ENCODE measurements around the gene ZFP36L1. TPM values are rescaled to one million over a fixed set of nuclear protein-coding genes. Genes with fewer than 3 reads are reported as not detected.

ZFP36L1 gene
- polyA plus RNA-seq, 1 experiment: 52.7 TPM

DNA sequence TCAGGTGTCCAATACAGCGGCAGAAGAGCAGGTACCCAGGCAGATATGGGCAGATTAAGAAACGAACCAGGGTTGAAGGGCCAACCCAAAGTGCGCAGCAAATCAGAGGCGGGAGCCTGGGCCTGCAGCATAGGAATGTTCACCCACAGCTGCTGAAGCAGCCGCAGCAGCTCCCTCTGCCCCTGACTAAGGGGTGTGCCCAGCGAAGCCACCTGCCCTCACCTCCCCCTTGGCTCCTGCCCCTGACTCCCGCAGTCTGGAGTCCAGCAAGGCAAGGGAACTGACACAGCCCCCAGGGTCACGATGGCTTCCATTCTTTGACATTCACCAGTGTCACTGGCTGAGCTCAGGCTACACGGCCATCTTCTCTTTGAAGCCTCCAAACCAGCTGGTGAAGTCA is 27.3 kb upstream of the ZFP36L1 start:
- no peak for TF ChIP-seq CTCF (IDR thresholded peaks at IDR 0.05; ENCODE audit: insufficient read depth, low read depth, low read length)
- no peaks in the 10 kb centered on the region for H3K27me3 ChIP-seq (ENCODE audit: control insufficient read depth, insufficient read depth, low read length)
- POLR2A ChIA-PET: interaction anchor here (1.0 kb wide), 1 partner anchor 27 kb away, joined by 3 read pairs; the partner anchor contains the start of gene ZFP36L1
- DNase-seq (ENCODE audit: low read depth): no peak
- CTCF ChIA-PET: interaction anchor here (0.7 to 12.0 kb wide), 6 partner anchors 24 to 936 kb away, joined by 3 to 139 read pairs (median 3); no protein-coding TSS in a partner anchor
- no peak overlapping the region for H3K4me3 ChIP-seq (ENCODE audit: low read depth, low read length)
- H3K36me3 ChIP-seq (ENCODE audit: control insufficient read depth, insufficient read depth, low read length): no peaks in the 10 kb centered on the region

GRCh38 chr14:68819260-68819691 is 26.4 kb upstream of the ZFP36L1 start:
- H3K4me3 ChIP-seq (ENCODE audit: low read depth, low read length): no peak overlapping the region
- ChIA-PET POLR2A (interaction anchor here (0.6 to 1.0 kb wide), 2 partner anchors 26 to 309 kb away, joined by 3 read pairs; partner anchors contain the start of gene ZFP36L1), CTCF (interaction anchor here (0.7 to 12.0 kb wide), 9 partner anchors 25 to 935 kb away, joined by 3 to 139 read pairs (median 3); no protein-coding TSS in a partner anchor)
- no peaks in the 10 kb centered on the region for H3K36me3 ChIP-seq (ENCODE audit: control insufficient read depth, insufficient read depth, low read length)
- DNase-seq (ENCODE audit: low read depth): no peak
- H3K27me3 ChIP-seq (ENCODE audit: control insufficient read depth, insufficient read depth, low read length): no peaks in the 10 kb centered on the region
- TF ChIP-seq CTCF (IDR thresholded peaks at IDR 0.05; ENCODE audit: insufficient read depth, low read depth, low read length): no peak

GRCh38 chr14:68817506-68818212 is 24.8 kb upstream of the ZFP36L1 start:
- TF ChIP-seq CTCF (IDR thresholded peaks at IDR 0.05; ENCODE audit: insufficient read depth, low read depth, low read length): no peak
- H3K4me3 ChIP-seq (ENCODE audit: low read depth, low read length): no peak overlapping the region
- H3K27me3 ChIP-seq (ENCODE audit: control insufficient read depth, insufficient read depth, low read length): no peaks in the 10 kb centered on the region
- CTCF ChIA-PET: interaction anchor here (1.0 to 12.0 kb wide), 24 partner anchors 8 to 980 kb away, joined by 3 to 139 read pairs (median 6); no protein-coding TSS in a partner anchor
- H3K36me3 ChIP-seq (ENCODE audit: control insufficient read depth, insufficient read depth, low read length): no peaks in the 10 kb centered on the region
- DNase-seq (ENCODE audit: low read depth): no peak
- POLR2A ChIA-PET: no interaction called here

DNA sequence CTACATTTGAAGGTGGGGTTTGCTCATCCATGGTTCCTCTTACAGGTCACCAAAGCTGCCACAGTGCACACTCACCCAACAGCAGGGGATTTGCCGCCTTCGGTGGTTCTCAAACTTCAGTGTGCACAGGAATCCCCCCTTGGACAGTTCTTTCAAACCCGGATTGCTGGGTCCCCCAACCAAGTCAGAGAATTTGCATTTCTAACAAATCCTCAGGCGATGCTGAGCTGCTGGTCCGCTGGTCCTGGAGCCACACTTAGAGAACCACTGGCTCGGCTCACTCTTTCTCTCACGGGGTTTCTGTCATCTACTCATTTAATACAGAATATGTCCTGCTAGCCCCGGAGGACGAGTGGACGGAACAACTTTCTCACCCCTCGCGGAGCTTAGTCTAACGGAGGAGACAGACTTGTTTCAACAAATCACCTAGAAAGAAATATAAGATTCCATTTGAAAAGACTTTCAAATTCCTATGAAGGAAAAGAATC is 24.1 kb upstream of the ZFP36L1 start:
- no peaks in the 10 kb centered on the region for H3K27me3 ChIP-seq (ENCODE audit: control insufficient read depth, insufficient read depth, low read length)
- H3K4me3 ChIP-seq (ENCODE audit: low read depth, low read length): no peak overlapping the region
- no peak for DNase-seq (ENCODE audit: low read depth)
- ChIA-PET POLR2A (interaction anchor here (0.6 kb wide), 2 partner anchors 134 to 917 kb away, joined by 3 to 5 read pairs; no protein-coding TSS in a partner anchor), CTCF (interaction anchor here (0.7 to 12.0 kb wide), 41 partner anchors 8 to 983 kb away, joined by 3 to 139 read pairs (median 4); no protein-coding TSS in a partner anchor)
- TF ChIP-seq CTCF (IDR thresholded peaks at IDR 0.05; ENCODE audit: insufficient read depth, low read depth, low read length): no peak
- no peaks in the 10 kb centered on the region for H3K36me3 ChIP-seq (ENCODE audit: control insufficient read depth, insufficient read depth, low read length)

All from BJ (cell line).